Stimulated activated naive CD4-positive, alpha-beta T cell treated with Interleukin-2 at 50 U/mL for 16 hours (primary cell): ENCODE data around the gene ZNF2.

Experiments used
- DNase-seq: peaks from one replicate; lab custom pipeline; 2025; lab: John Stamatoyannopoulos, UW

The ZNF2 gene

DNA sequence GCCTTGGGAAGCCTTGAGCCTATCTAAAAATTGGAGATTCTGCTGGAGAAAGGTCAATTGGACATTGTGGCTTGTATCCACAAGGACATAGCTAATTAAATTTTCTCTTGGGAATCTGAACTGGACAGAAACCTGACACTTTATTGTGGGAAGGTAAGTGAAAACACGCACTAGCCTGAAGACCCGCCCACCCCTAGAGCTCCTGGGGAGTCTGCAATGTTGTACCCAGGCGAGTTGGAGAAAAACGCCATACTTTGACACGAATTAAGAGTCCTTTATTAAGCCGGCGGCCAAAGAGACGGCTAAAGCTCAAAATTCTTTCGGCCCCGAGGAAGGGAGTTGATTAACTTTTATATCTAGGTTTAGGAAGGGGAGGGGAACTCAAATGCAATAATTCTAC is 40.5 kb downstream of the ZNF2 start:
- DNase-seq: no peak

GRCh38 chr2:95207111-95207961 is 41.7 kb downstream of the ZNF2 start, which contains the start of gene ZNF892:
Gene ZNF892 (plus strand): TSS chr2:95207521. CDS start chr2:95207816, 295 bp downstream.
- peak; percentile 75 for DNase-seq

DNA sequence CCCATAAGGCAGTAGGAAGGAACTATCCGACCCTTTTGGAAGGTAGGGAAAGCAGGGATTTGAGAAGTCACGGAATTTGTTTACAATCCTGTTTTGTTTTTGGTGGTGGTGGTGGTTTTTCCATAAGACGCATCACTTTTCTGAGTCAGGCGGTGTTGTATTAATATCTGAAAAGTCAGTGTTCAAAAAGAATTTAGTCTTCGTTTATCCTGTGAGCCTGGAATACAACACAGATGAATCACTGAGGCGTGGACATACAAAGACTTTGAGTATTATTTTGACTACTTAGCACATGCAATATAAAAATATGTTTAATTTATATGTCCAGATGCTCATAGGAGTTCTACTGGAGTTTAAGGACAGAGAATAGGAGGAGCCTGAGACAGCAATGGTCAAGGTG is 42.5 kb downstream of the ZNF2 start:
- no peak for DNase-seq

DNA sequence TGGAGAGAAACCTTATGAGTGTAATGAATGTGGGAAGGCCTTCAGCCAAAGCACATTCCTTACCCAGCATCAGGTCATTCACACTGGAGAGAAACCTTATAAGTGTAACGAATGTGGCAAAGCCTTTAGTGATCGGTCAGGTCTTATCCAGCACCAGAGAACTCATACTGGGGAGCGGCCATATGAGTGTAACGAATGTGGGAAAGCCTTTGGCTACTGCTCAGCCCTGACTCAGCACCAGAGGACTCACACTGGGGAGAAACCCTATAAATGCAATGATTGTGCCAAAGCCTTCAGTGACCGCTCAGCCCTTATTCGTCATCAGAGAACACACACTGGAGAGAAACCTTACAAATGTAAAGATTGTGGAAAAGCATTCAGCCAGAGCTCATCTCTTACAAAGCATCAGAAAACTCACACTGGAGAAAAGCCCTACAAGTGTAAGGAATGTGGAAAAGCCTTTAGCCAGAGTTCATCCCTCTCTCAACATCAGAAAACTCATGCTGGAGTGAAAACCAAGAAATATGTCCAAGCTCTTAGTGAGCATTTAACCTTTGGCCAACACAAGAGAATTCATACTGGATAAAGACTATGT is 49.5 kb downstream of the ZNF2 start:
- no peak for DNase-seq

- DNase-seq: no peak
Observed at GRCh38 chr2:95220449-95220848, 54.8 kb downstream of the ZNF2 start.

DNA sequence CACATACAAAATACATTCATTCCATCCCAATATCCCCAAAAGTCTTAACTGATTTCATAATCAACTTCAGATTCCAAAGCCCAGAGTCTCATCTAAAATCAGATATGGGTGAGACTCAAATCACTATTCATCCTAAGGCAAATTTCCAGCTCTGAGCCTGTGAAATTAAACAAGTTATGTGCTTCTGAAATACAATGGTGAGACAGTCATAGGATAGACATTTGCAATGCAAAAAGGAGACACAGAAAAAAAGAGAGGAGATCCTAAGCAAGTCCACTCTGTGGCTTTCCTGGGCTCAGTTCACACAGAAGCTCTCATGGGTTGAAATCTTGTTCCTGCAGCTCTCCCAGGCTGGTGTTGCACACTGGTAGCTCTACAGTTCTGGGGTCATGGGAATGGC is 60.0 kb downstream of the ZNF2 start:
- no peak for DNase-seq

DNA sequence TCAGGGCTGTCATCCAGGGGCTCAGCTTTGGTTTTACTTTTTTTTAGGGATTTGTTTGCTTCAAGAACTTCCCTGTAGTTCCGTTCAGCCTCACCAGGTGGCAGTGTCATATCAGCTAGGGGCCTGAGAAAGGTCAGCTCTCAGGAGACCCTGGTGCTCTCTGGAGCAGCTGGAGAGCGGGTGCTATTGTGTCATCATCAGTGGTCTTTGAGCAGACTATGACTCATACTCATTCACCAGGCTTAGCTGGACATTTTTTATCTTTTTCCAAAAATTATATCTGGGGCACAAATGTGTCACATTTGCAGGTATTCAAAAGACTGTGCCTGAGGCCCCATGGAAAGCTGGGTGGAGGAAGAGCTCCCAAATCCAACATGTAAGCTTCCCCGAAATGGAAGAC is 66.1 kb downstream of the ZNF2 start:
- no peak for DNase-seq

DNA sequence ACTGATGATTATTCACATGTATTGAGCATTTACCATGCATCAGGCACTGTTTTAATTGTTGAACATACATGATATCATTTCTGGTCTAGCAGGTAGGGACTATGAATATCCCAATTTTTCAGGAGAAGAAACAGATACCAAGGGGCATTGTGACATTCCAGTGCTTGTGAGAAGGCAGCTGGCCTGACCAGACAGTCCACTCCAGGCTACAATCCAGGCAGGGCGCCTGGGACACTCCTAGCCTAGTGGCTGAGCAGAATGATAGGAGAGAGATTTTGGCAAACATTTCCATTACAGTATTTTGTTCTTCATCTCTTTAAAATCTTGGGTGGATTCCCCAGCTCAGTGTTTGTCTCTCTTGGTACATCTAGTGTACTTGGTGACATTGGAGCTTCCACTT is 66.6 kb downstream of the ZNF2 start:
- no peak for DNase-seq
